T-helper 1 cell (primary cell): ENCODE measurements around the gene TEX36.
"Not testable (repeated sequence)": the region's sequence is repeated elsewhere in the genome, so short reads cannot be mapped to it uniquely, and the experiment has no call there.

Experiments used
- DNase-seq, 5 donors: peaks; one replicate each; pipeline ENCODE4 v3.0.0-alpha.2; 2012 to 2020

The TEX36 gene

DNA sequence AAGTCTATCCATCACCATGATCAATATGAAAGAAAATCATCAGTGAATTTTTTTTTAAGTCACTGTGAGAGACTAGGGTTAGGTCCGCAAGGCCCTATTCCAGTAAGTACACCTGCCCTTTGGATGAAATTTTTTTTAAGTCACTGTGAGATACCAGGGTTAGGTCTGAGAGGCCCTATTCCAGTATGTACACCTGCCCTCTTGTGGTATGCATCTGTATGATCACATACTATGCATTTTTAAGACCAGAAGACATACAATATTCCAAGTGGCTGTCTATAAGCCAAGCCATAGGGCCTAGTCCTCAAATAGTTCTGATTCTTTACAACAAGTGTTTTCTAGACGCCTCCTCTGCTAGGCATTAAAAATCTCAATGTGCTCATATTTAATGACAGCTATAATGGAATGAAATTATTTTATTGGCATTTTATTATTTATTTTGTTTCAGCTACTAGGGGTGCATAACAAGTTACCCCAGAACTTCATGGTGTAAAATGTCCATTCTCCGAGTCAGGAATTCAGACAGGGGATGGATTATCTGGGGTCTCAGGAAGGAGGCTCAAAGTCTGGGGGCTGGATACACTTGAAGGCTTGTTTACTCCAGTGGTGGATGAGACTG lies 53.1 kb downstream of the TEX36 start:
- DNase-seq: no peak

DNA sequence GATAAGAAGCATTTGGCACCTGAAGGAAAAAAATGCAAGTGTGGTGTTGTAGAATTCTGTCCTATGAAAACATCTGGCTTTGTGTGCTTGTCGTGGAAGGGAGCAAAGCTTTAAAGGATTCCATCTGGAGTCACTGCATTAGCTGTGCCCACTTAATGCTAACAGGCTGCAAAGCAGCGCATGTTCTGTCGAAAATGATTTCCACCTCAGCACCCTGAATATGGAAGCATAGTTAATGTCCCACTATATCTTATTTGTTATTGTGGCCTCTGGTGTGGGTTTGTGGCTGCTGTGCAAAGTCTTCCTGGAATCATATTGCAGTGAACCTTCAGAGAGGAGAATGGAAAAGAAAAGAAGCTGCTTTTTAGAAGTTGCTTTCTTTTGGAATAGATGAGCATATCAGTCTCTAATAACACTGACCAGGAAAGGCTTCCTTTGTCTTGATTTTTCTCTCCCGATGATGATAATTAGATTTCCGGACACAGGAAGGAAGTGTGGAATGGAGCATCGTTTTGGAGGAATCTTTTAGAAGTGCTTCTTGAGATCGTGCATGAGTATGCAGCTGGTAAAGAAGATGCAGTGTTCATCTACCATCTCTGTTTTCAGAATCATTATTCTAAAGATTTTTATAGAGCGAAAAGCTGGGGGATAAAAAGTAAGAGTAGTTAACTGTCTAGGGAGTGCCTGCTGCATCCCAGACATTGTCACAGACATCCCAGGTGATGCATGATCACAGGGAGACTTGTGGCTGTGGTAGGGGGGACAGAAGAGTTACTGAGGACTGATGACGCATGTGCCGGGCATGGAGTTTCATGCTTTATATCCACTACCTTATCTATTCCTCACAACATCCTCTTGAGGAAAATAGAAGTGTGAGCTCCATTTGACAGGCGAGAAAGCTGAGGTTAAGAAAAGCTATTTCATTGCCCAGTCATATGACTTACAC lies 54.6 kb downstream of the TEX36 start:
- no peak for DNase-seq

- DNase-seq: no peak
Observed at GRCh38 chr10:125627646-125628045, 55.3 kb downstream of the TEX36 start.

- DNase-seq: no peak
Observed at GRCh38 chr10:125626671-125627070, 56.3 kb downstream of the TEX36 start.

DNA sequence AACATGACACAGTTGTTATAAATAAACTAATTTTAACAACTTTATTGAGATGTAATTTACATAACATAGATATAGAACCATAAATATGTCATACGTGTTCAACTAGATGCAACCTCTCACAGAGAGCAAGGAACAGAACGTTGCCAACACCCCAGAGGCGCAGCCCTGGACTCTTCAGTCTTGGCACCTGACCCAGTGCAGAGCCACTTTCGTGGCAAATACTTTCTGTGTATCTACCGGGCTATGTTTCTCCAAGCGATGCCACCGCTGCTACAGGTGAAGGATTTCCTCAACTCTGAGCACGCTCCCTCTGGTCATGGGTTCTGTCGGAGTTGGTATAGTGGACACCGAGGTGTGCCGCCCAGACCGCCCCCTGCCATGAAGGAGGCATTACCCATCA lies 57.4 kb downstream of the TEX36 start:
- no peak for DNase-seq

DNA sequence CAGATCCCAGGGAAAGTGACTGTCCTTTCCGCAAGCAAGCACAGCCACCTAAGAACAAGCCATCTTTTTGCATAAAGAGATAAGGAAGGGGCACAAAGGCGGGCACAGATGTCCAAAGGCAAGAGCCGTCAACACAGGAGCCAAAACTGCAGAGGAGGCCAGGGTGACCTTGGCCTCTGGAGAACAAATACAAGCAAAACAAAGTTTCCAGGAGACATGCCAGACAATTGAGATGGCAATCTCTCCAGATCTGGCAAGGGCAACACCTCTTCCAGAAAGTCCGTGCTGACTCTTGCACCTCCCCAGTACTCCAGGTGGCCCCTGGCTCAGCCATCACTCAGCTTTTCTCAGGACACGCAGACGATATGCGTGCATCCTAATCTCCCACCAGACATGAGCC lies 58.2 kb downstream of the TEX36 start:
- DNase-seq: no peak

DNA sequence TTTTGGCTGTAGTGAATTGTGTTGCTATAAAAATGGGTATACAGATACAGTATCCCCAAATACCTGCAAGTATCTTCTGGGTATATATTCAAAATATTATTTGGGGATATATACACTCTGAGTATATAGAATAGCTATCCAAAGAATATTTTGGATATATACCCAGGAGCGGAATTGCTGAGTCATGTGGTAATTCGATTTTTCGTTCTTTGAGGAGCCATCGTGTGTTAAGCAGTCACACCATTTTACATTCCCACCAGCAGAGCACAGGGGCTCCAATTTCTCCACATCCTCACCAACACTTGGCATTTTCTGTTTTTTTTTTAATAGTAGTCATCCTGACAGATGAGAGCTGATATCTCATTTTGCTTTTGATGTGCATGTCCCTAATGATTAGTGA lies 61.9 kb downstream of the TEX36 start:
- no peak for DNase-seq

DNA sequence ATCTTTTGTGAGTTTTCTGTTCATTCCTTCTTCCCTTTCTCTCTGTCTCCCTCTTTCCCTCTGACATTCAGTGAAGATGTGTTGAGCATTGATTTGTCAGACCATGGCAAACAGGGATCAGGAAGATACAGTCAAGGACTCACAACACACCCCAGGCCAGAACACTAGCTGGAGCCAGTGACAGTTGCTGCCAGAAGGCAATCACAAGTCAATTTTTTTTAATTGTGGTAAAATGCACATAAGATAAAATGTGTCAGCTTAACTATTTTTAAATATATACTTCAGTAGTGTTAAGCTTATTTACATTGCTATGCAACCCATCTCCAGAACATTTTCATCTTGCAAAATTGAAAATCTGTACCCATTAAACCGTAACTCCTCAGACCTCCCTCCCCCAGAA lies 62.6 kb downstream of the TEX36 start:
- no peak for DNase-seq

- not testable (repeated sequence) for DNase-seq
Observed at GRCh38 chr10:125613062-125613461, 69.9 kb downstream of the TEX36 start.

DNA sequence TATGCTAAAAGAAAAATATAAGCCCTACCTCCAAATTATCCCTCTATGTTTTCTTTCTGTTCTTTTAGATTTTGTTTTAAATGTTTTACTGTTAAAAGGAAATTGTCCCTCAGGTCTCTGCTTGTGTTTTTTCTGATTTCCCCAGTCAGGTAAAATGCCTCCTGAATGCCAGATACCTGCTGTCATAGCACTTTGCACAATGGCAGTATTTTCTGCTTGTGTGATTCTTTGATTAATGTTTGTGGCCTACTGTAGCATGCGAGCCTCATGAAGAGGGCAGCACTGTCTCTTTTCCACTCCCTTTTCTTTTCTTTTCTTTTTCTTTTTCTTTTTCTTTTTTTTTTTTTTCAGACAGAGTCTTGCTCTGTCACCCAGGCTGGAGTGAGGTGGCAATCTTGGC lies 71.2 kb downstream of the TEX36 start:
- DNase-seq: no peak

GRCh38 chr10:125611216-125611615 lies 71.7 kb downstream of the TEX36 start:
- DNase-seq: no peak

GRCh38 chr10:125609859-125610258 lies 73.1 kb downstream of the TEX36 start:
- no peak for DNase-seq

DNA sequence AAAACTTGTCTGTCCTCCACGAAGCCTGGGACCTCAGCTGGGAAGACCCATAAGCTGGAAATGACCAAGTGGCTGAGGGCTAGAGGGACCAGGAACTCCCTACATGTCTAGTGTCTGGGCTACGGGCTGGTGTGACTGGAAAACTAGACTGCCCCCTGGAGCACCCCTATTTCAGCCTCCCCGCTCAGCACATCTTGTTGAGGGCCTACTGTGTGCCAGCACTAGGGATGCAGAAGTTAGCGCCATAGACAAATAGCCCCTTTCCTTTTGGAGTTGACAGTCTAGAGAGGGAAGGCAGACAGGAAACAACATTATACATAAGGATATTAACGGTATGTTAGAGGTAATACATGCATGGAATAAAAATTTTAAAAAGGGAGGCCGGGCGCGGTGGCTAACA lies 74.5 kb downstream of the TEX36 start:
- DNase-seq: no peak

DNA sequence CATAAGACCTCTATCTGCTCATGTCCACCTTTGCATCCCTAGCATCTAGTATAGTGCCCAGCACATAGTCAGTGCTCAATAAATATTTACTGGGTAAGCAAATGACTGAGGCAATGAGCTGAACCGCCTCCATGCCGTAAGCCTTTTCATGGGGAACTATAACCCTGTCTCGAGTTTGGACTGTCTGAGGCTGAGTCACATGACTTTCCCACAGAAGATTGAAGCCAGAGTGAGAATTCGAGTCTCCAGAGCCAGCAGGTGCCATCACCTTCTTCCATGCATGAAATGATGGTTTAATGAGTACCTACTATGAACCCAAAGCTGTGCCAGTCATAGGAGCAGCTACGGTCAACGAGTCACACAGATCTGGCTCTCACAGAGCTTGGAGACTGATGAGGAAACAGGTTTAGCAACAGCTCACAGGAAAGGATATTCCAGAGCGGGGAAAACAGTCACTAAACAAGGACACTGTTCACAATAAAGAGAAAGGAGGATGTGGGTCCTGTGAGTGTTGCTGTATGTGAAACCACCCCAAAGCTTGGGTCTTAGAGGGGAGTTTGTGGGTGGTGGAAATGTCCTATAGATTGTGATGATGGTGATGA lies 75.2 kb downstream of the TEX36 start:
- DNase-seq: no peak

DNA sequence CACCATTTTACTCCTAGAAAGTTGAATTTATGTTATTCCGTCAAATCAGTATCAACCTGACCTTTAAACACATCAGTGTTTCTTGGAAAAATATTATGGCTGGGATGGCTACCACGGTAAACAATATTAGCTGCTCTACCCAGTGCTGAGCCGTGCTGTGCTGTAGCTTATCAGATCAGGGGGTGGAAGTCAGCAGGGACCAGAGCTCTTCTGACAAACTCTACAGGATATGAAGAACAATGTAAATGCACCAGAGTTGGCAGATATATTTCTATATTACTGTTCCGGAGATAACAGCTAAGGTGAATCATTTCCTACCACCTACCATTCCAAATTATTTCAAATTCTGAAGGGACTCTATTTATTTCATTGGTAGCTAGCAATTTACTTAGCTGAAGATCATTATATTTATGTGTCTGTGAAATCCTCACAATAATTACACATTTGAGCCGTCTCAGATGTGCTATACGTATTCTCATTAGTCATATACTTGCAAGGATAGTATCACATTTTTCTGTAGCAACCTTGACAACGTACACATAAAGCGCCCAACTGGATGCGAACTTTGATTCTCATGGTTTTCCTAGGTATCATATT lies 76.5 kb downstream of the TEX36 start:
- DNase-seq: no peak
